ENCODE measurements around the gene SULT2B1. TPM values are rescaled to one million over a fixed set of nuclear protein-coding genes. Genes with fewer than 3 reads are reported as not detected.

Gene SULT2B1
- total RNA-seq, 4 donors from 2014 or later, result 0.32 to 0.41 TPM; not detected in 2

GRCh38 chr19:48637948-48638830 lies 86.2 kb downstream of the SULT2B1 start:
- intact Hi-C loops (cut with DNase I; ENCODE audit: low total_unique reads), result no loop called here
- in situ Hi-C loops (cut with MboI; ENCODE audit: low pct_ligation_motif_present in 1 of 4, low pct_unique_long_range_greater_than_20kb in 1 of 4, low sequenced_read_pairs in 3 of 4), result no loop called here

GRCh38 chr19:48638831-48639381 lies 86.9 kb downstream of the SULT2B1 start:
- Histone ChIP-seq H3K4me1 (peaks cover 15 to 40% (median 27%) of the 10 kb centered on the region in 4 donors), H3K4me3 (peak overlapping the region in 1 of 4 donors; percentile 85), H3K27me3 (no peaks in the 10 kb centered on the region), H3K9me3 (no peaks in the 10 kb centered on the region), H3K36me3 (no peaks in the 10 kb centered on the region), H3K27ac (peak overlapping the region; percentile 94 to 98 (median 97))
- intact Hi-C loops (cut with DNase I; ENCODE audit: low total_unique reads), result no loop called here
- DNase-seq, result peak; percentile 24
- WGBS, 2 donors (ENCODE audit: low coverage in 1 of 2), result 76% methylated on average over 16 of the region's 16 CpGs; no CpG with 5 or more reads in 1 of the 2 donors
- in situ Hi-C loops (cut with MboI; ENCODE audit: low pct_ligation_motif_present in 1 of 4, low pct_unique_long_range_greater_than_20kb in 1 of 4, low sequenced_read_pairs in 3 of 4), result no loop called here
- TF ChIP-seq POLR2AphosphoS5 (IDR thresholded peaks at IDR 0.05) (no peak), POLR2A (IDR thresholded peaks at IDR 0.05) (no peak), EP300 (IDR thresholded peaks at IDR 0.05; ENCODE audit: low read depth) (no peak)
- TF ChIP-seq, protein P1, sequence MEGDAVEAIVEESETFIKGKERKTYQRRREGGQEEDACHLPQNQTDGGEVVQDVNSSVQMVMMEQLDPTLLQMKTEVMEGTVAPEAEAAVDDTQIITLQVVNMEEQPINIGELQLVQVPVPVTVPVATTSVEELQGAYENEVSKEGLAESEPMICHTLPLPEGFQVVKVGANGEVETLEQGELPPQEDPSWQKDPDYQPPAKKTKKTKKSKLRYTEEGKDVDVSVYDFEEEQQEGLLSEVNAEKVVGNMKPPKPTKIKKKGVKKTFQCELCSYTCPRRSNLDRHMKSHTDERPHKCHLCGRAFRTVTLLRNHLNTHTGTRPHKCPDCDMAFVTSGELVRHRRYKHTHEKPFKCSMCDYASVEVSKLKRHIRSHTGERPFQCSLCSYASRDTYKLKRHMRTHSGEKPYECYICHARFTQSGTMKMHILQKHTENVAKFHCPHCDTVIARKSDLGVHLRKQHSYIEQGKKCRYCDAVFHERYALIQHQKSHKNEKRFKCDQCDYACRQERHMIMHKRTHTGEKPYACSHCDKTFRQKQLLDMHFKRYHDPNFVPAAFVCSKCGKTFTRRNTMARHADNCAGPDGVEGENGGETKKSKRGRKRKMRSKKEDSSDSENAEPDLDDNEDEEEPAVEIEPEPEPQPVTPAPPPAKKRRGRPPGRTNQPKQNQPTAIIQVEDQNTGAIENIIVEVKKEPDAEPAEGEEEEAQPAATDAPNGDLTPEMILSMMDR (IDR thresholded peaks at IDR 0.05), result no peak

More at GRCh38 chr19:48637948-48638830, 86.2 kb downstream of the SULT2B1 start:
- DNase-seq, result peak; percentile 88
- H3K4me1 ChIP-seq, result peaks cover 22 to 47% (median 34%) of the 10 kb centered on the region in 4 donors
- H3K27me3 ChIP-seq, result no peaks in the 10 kb centered on the region
- WGBS, 2 donors (ENCODE audit: low coverage in 1 of 2), result 4 to 7% methylated on average over 4 to 29 of the region's 29 CpGs
- no peaks in the 10 kb centered on the region for H3K36me3 ChIP-seq
- TF ChIP-seq EP300 (IDR thresholded peaks at IDR 0.05; ENCODE audit: low read depth) (no peak), POLR2A (IDR thresholded peaks at IDR 0.05) (peak; percentile 80), POLR2AphosphoS5 (IDR thresholded peaks at IDR 0.05) (peak in 2 of 3 donors; percentile 76 to 84)
- TF ChIP-seq, protein P1 (IDR thresholded peaks at IDR 0.05), result peak in 1 of 5 experiments; percentile 11
- peak overlapping the region; percentile 11 to 85 (median 74) for H3K4me3 ChIP-seq
- H3K9me3 ChIP-seq, result no peaks in the 10 kb centered on the region
- H3K27ac ChIP-seq, result peak overlapping the region; percentile 94 to 98 (median 97)

DNA sequence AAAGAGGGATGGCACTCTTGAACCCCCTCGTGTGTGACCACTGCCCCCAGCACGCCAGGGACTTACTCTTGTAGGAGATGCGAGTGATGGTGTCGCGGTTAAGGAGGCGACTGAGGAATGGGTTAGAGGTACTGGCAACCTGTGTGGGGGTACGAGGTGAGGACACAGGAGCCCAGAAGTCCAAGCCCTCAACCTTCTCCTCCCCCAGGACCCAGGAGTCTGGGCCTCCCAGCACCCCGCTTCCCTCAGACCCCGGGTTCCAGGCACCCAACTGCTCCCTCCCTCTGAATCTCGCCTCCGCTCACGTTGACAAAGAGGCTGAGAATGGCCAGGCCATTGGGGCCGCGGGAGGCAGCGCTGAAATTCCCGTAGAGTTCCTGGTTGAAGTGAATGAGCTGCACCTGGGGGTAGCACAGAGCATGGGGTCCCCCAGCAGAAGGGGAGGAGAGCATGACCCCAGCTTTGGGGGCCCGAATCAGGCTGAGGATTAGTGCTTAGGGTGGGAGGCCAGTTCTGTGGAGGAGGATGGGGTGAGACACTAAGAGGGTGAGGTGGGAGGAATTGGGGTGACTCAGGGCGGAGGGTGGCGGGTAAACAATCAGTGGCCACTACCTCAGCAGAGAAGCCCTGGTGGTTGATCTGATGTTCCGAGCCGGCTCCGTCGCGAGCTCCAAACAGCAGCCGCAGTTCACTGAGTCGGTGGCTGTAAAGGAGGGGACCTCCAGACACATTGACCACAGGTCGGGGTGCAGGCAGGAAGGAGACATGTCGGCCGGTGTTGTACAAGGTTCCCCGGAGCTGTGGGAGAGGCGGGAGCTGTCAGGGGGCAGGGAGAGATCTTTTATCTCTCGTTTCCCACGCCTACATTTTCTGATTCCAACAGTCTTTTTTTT lies 87.8 kb downstream of the SULT2B1 start:
- Histone ChIP-seq H3K27me3 (no peaks in the 10 kb centered on the region), H3K27ac (no peak overlapping the region), H3K36me3 (no peaks in the 10 kb centered on the region), H3K9me3 (no peaks in the 10 kb centered on the region), H3K4me3 (no peak overlapping the region), H3K4me1 (peaks cover 10 to 33% (median 22%) of the 10 kb centered on the region in 4 donors)
- 80 to 83% methylated on average over 7 to 33 of the region's 33 CpGs for WGBS, 2 donors (ENCODE audit: low coverage in 1 of 2)
- in situ Hi-C loops (cut with MboI; ENCODE audit: low pct_ligation_motif_present in 1 of 4, low pct_unique_long_range_greater_than_20kb in 1 of 4, low sequenced_read_pairs in 3 of 4), result loop anchor here in 1 of 4 donors (10.0 kb wide), 1 partner anchor 105 kb away; the partner anchor contains the start of genes IZUMO1 and RASIP1
- intact Hi-C loops (cut with DNase I; ENCODE audit: low total_unique reads), result no loop called here
- no peak for DNase-seq
- no peak for TF ChIP-seq POLR2AphosphoS5 (IDR thresholded peaks at IDR 0.05)
- TF ChIP-seq, protein P1 (IDR thresholded peaks at IDR 0.05), result no peak
- no peak for TF ChIP-seq EP300 (IDR thresholded peaks at IDR 0.05; ENCODE audit: low read depth)
- TF ChIP-seq POLR2A (IDR thresholded peaks at IDR 0.05), result no peak

All from transverse colon (tissue), 4 donors.